HCT116 (cell line): ENCODE data around the gene RELB.

Experiments
- CEBPB ChIP-seq: IDR thresholded peaks from 2 replicates; pipeline ENCODE4 v1.6.1; 2012; ENCODE audit warnings: low read depth
- CTCF ChIP-seq, 3 experiments: fragments of 200-600 bp in 1 of 3; sonication (generic) in 1 of 3; IDR thresholded peaks in 2 of 3; conservative IDR thresholded peaks in 1 of 3; 2 replicates each; pipeline ENCODE4 v1.5.1; 2012 to 2017; ENCODE audit warnings: low read depth in 2 of 3, low read length in 2 of 3, antibody characterized with exemption in 1 of 3, borderline replicate concordance in 1 of 3, control low read depth in 1 of 3, mild to moderate bottlenecking in 1 of 3, mixed read lengths in 1 of 3, mixed run types in 1 of 3, moderate library complexity in 1 of 3; ENCODE audit not compliant: insufficient read depth in 1 of 3
- EGR1 ChIP-seq: IDR thresholded peaks from 2 replicates; pipeline ENCODE4 v1.6.1; 2012; ENCODE audit warnings: low read depth
- MAX ChIP-seq: IDR thresholded peaks from 2 replicates; pipeline ENCODE4 v1.6.1; 2012

GRCh38 chr19:44955505-44956439 is 45.5 kb upstream of the RELB start:
- TF ChIP-seq MAX (no peak), CEBPB (no peak), CTCF (IDR thresholded peaks at IDR 0.05 in 2 of 3, conservative IDR thresholded peaks at IDR 0.05 in 1 of 3; ENCODE audit: borderline replicate concordance in 1 of 3, insufficient read depth in 1 of 3, low read depth in 2 of 3, low read length in 2 of 3) (no peak), EGR1 (no peak)
